ENCODE data around the gene MYH6.

Gene MYH6

DNA sequence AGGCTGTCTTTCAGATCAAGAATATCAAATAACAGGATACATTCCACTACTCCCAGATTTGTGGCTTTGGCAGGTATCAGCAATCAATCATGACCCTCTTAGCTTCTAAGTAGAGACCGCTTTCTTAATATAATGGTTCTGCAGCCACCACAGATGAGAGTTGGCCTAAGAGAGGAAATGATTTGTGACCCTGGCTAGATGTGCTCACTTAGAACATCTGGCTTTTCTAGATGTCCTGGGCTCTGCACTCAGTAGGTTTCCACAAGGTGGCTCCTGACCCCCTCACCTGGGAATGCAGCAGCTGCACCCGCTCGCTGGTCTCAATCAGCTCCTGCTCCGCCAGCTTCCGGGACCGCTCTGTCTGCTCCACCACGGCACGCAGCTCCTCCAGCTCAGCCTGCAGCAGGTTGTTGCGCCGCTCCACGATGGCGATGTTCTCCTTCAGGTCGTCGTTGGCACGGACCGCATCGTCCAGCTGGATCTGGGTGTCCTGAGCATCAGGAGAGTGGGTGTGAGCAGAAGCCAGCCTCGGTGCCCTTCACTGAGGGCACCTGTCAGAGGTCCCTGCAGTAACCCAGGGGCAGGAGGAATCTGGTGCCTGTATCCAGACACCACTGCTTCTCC, 22.3 kb downstream of the MYH6 start:
- no peak overlapping the region for H3K4me3 ChIP-seq (ENCODE audit: low read length)
- TF ChIP-seq ZNF274 (IDR thresholded peaks at IDR 0.05; ENCODE audit: low read depth, low read length) = no peak

GRCh38 chr14:23385244-23385641, 22.8 kb downstream of the MYH6 start:
- no peak for TF ChIP-seq ZNF274 (IDR thresholded peaks at IDR 0.05; ENCODE audit: low read depth, low read length)
- no peak overlapping the region for H3K4me3 ChIP-seq (ENCODE audit: low read length)

DNA sequence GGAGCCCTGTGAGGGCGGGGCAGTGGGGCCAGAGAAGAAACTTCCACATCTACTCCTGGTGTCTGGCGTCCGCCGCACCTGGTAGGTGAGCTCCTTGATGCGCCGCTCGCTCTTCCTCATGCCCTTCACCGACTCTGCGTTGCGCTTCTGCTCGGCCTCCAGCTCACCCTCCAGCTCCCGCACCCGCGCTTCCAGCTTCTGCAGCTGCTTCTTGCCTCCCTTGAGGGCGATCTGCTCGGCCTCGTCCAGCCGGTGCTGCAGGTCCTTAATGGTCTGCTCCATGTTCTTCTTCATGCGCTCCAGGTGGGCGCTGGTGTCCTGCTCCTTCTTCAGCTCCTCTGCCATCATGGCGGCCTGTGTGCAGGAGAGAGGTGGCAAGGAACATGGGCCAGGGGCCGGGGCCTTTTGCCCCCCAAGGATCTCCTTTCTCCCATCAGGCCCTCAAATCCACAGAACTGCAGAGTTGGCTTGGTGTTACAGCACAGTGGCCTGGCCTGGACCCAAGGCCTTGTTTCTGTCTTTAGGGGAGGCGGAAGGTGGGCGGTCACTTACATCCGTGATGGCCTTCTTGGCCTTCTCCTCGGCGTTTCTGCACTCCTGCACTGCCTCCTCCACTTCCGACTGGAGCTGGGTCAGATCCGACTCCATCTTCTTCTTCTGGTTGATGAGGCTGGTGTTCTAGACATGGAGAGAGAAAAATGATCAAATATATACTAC, 23.6 kb downstream of the MYH6 start:
- no peak overlapping the region for H3K4me3 ChIP-seq (ENCODE audit: low read length)
- no peak for TF ChIP-seq ZNF274 (IDR thresholded peaks at IDR 0.05; ENCODE audit: low read depth, low read length)

GRCh38 chr14:23382731-23383440, 25.2 kb downstream of the MYH6 start:
- H3K4me3 ChIP-seq (ENCODE audit: low read length) = no peak overlapping the region
- TF ChIP-seq ZNF274 (IDR thresholded peaks at IDR 0.05; ENCODE audit: low read depth, low read length) = no peak

GRCh38 chr14:23382276-23382675, 25.8 kb downstream of the MYH6 start:
- H3K4me3 ChIP-seq (ENCODE audit: low read length) = no peak overlapping the region
- no peak for TF ChIP-seq ZNF274 (IDR thresholded peaks at IDR 0.05; ENCODE audit: low read depth, low read length)

GRCh38 chr14:23381871-23382270, 26.2 kb downstream of the MYH6 start:
- no peak overlapping the region for H3K4me3 ChIP-seq (ENCODE audit: low read length)
- TF ChIP-seq ZNF274 (IDR thresholded peaks at IDR 0.05; ENCODE audit: low read depth, low read length) = no peak

DNA sequence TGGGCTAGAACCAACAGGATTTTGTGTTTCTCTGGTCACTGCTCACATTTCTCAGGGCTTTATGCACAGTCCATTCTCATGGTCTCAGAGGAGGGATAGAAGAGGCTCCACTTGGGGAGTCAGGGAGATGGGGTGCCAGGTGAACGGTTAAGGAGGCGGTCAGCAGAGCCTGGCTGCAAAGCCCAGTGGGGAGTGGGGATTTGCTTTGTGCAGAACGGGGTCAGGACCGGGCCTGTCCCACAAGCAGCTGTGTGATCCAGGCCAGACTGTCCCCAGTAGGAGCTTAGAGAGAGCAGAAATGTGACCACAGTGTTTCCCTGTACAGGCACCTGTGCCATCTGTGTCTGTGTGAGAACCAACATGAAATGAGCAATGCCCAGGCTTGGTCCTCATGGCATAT, 27.1 kb downstream of the MYH6 start:
- no peak for TF ChIP-seq ZNF274 (IDR thresholded peaks at IDR 0.05; ENCODE audit: low read depth, low read length)
- no peak overlapping the region for H3K4me3 ChIP-seq (ENCODE audit: low read length)

DNA sequence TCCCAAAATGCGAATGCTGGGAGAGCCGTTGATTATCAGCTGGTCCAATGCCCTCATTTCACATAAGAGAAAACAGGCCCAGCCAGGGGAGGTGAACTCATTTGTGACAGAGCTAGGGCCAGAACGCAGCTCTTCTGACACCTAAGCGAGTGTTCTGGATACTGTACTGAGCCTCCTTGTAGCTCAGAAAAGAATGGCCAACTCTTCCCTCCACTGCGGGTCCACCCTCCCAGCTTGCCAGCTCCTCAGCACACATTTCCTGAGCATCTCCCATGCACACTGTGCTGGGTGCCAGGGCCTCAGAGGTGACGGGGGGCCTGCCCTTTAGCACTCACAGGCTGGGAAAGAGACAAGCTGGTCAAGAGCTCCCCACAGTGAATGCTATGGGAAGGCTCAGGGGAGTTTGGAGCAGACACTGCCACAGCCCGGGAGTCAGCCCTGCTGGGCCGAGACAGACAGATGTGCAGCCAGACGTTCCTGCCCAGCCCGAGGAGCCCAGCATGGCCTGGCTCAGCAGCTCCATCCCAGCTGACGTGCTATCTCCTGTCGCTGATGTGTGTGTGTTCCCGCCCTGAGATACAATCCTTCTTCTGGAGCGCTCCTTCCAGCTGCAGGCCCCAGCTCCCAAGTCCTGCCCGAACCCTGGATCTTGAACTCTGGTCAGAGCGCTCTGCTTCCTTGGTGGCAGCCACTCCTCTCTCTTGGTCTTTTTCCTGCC, 27.7 kb downstream of the MYH6 start:
- H3K4me3 ChIP-seq (ENCODE audit: low read length) = no peak overlapping the region
- no peak for TF ChIP-seq ZNF274 (IDR thresholded peaks at IDR 0.05; ENCODE audit: low read depth, low read length)

DNA sequence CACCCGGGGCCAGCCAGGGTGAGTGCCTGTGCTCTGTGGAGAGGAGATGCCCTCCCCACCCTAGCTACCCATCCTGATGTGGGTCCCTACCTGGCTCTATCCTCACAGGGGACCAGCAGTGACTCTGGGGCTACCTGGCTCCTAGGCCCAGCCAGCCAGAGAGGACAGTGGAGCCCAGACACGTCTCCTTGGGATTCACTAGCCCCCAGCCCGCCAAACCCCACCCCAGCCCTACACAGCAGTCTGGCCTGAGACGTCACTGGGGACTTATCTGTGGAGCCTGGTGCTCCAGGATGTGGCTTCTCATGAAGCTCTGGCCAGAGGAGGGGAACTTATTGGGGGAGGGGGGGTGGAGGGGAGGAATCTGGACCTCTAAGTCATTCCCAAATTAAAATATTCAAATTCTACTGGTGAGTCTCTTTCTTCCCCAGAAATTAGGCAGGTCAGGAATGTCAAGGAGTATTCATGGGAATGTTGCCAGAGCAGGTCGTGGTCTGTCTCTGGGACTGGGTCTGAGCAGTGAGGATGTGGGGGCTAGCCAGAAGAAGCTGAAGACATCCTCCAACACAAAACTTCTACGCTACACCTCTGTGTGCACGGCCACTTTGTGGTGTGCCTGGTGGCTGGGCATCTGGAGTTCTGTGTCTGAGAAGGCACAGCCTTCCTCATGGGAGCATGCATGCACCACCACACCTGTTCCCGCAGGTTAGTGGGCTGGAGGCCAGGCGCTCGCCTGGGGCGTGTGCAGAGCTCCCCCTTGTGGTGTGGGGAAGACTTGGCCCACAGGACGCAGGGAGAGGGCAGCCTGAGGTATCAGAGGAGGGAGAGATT, 28.5 kb downstream of the MYH6 start:
- H3K4me3 ChIP-seq (ENCODE audit: low read length) = no peak overlapping the region
- no peak for TF ChIP-seq ZNF274 (IDR thresholded peaks at IDR 0.05; ENCODE audit: low read depth, low read length)

DNA sequence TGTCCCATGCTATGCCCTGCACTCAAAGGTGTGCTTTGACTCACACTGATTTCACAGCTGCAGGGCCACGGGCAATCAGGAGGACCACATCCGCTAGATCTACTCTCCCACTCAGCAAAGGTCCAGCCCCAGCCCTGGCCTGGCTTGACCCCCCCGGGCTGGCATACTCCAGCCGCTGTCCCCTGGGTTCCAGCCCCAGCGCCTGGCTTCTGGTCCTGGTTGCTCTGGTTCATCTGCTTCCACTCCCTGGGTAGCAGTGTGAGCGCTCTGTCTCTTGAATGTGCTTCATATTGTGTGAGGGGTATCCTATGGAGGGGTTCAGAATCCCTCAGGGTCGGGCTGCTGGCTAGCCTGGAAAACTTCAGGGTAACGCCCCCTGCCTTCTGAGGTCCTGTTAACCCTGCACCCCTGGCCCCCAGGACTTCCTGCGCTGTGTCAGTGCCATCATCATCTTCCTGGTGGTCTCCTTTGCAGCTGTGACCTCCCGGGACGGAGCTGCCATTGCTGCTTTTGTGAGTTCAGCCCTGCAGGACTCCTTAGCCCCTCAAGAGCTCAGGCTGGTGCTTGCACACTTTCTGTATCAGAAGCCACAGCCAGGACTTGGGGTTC, 29.4 kb downstream of the MYH6 start:
- no peak for TF ChIP-seq ZNF274 (IDR thresholded peaks at IDR 0.05; ENCODE audit: low read depth, low read length)
- no peak overlapping the region for H3K4me3 ChIP-seq (ENCODE audit: low read length)

DNA sequence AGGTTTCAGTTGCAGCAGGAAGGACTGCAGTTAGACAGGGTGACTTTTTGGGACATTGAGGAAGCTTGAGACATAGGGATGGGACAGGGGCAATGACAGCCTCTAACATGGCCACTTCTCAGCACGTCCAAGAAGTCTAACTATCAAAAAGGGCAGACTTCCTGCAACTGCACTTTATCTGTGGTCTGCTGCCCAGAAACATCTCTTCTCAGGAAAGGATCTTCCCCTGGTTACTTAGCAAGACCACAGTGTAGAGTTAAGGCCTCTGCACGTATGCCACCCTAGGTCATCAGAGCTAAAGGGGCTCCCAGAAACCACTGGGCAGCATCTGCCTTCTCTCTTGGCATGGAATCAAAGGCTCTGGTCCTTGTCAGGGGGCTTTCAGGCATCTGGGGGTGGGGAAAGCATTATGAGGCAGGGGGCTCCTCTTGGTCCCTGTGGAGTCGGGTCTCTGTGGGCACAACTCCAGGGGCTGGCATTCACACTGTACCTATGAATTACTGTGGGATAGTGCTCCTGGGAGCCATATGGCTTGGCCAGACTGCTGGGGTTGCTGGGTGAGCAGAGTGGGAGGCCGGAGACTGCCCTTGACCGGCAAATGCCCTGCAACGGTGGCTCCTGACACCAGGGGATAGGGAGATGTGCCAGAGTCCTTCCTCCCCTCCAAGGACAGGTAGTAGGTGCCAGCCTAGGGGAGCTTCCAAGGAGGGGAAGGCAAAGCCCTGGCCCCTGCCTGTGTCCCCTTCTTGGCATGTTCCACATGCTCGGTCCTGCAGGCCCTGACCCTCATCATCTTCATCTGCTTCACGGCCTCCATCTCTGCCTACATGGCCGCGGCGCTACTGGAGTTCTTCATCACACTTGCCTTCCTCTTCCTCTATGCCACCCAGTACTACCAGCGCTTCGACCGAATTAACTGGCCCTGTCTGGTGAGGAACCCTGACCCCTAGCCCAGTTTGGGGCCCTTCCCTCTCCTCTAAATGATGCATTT, 30.2 kb downstream of the MYH6 start:
- no peak overlapping the region for H3K4me3 ChIP-seq (ENCODE audit: low read length)
- TF ChIP-seq ZNF274 (IDR thresholded peaks at IDR 0.05; ENCODE audit: low read depth, low read length) = no peak

- TF ChIP-seq ZNF274 (IDR thresholded peaks at IDR 0.05; ENCODE audit: low read depth, low read length) = no peak
- H3K4me3 ChIP-seq (ENCODE audit: low read length) = no peak overlapping the region
These were observed 30.9 kb downstream of the MYH6 start for GRCh38 chr14:23377198-23377550.

All from GM08714 (cell line).